H1 (cell line): ENCODE measurements around the gene C12orf75. TPM values are rescaled to one million over a fixed set of nuclear protein-coding genes. Genes with fewer than 3 reads are reported as not detected.

Experiments
- CTCF ChIA-PET: fragments of 300-600 bp; sonication (Branson Sonifier 250); formaldehyde crosslinking; loops from one replicate; lab custom pipeline; 2021; ENCODE audit not compliant: partially characterized antibody; lab: Charles Lee
- POLR2A ChIA-PET: fragments of 300-600 bp; sonication (Branson Sonifier 250); formaldehyde crosslinking; loops from one replicate; lab custom pipeline; 2021; ENCODE audit warnings: inconsistent platforms; ENCODE audit not compliant: partially characterized antibody; lab: Charles Lee
- DNase-seq, 2 experiments: peaks; one replicate each; pipeline versions ENCODE4 v3.0.0 to v3.0.0-alpha.2; 2010 to 2022; ENCODE audit warnings: low spot score in 2 of 2, low read depth in 1 of 2, mixed read lengths in 1 of 2
- FAIRE-seq: peaks from 2 replicates; lab custom pipeline; 2011; peaks lifted over from hg19 to GRCh38; lab: Jason Lieb, UNC
- H2AFZ ChIP-seq: 2 replicates; pipeline ENCODE4 v1.8.1; 2012; ENCODE audit warnings: low read length, inconsistent platforms
- H2AK5ac ChIP-seq: 2 replicates; pipeline ENCODE4 v1.6.1; 2013; ENCODE audit warnings: low read depth, low read length
- H2BK120ac ChIP-seq: replicated peaks from 2 replicates; pipeline ENCODE3; 2013; ENCODE audit warnings: low read depth, low read length, inconsistent platforms
- H2BK12ac ChIP-seq: 2 replicates; pipeline ENCODE4 v1.6.1; 2013; ENCODE audit warnings: low read depth, low read length
- H2BK15ac ChIP-seq: 2 replicates; pipeline ENCODE4 v1.6.1; 2013; ENCODE audit warnings: low read length
- H2BK20ac ChIP-seq: 2 replicates; pipeline ENCODE4 v1.6.1; 2013; ENCODE audit warnings: low read length
- H2BK5ac ChIP-seq: 2 replicates; pipeline ENCODE4 v1.6.1; 2013; ENCODE audit warnings: low read depth, low read length
- H3K14ac ChIP-seq: 2 replicates; pipeline ENCODE4 v1.6.1; 2013; ENCODE audit warnings: inconsistent platforms; ENCODE audit not compliant: insufficient read length
- H3K18ac ChIP-seq: 2 replicates; pipeline ENCODE4 v1.6.1; 2013; ENCODE audit warnings: low read length; ENCODE audit errors: extremely low read depth
- H3K23ac ChIP-seq: 2 replicates; pipeline ENCODE4 v1.6.1; 2013; ENCODE audit warnings: inconsistent platforms; ENCODE audit not compliant: insufficient read length
- H3K23me2 ChIP-seq: 2 replicates; pipeline ENCODE4 v1.6.1; 2013; ENCODE audit warnings: low read depth, low read length
- H3K27ac ChIP-seq: 2 replicates; pipeline ENCODE4 v1.6.1; 2011; ENCODE audit warnings: low read depth, low read length, inconsistent platforms
- H3K27me3 ChIP-seq, 4 experiments: replicated peaks in 1 of 4; 1 replicate in 1 of 4; 2 replicates in 3 of 4; pipeline versions ENCODE4 v1.6.1 to v1.8.1; 2011 to 2013; ENCODE audit warnings: low read length in 3 of 4, mild to moderate bottlenecking in 3 of 4, inconsistent platforms in 2 of 4, mixed read lengths in 2 of 4, moderate library complexity in 1 of 4; ENCODE audit not compliant: control insufficient read depth in 3 of 4, insufficient read depth in 3 of 4; ENCODE audit errors: extremely low read depth in 1 of 4
- H3K36me3 ChIP-seq, 4 experiments: 2 replicates each; pipeline versions ENCODE4 v1.6.1 to v1.8.1; 2011 to 2013; ENCODE audit warnings: mild to moderate bottlenecking in 4 of 4, low read length in 3 of 4, moderate library complexity in 2 of 4, control low read depth in 1 of 4, inconsistent platforms in 1 of 4; ENCODE audit not compliant: insufficient read depth in 4 of 4, control insufficient read depth in 2 of 4
- H3K4ac ChIP-seq: replicated peaks from 2 replicates; pipeline ENCODE3; 2013; ENCODE audit warnings: low read length, low read depth, mixed read lengths, inconsistent platforms; ENCODE audit not compliant: insufficient read length
- H3K4me1 ChIP-seq, 4 experiments: replicated peaks in 1 of 4; 1 replicate in 1 of 4; 2 replicates in 3 of 4; pipeline versions ENCODE4 v1.6.1 to v1.8.1; 2011 to 2013; ENCODE audit warnings: low read length in 3 of 4, inconsistent platforms in 2 of 4, mixed read lengths in 1 of 4; ENCODE audit not compliant: insufficient read depth in 4 of 4, control insufficient read depth in 3 of 4
- H3K4me2 ChIP-seq, 2 experiments: 2 replicates each; pipeline versions ENCODE4 v1.6.1 to v1.8.1; 2011 to 2013; ENCODE audit warnings: low read depth in 2 of 2, low read length in 2 of 2, control low read depth in 1 of 2, inconsistent platforms in 1 of 2, mild to moderate bottlenecking in 1 of 2; ENCODE audit not compliant: insufficient read depth in 1 of 2
- H3K4me3 ChIP-seq, 4 experiments: fragments of 200-600, 300-600 bp in 1 of 4; sonication (generic), shearing (Covaris generic), sonication (Bioruptor Twin) in 1 of 4; 2 replicates each; pipeline versions ENCODE4 v1.5.1 to v1.8.1; 2011 to 2016; ENCODE audit warnings: low read length in 4 of 4, low read depth in 3 of 4, control low read depth in 2 of 4, inconsistent platforms in 2 of 4, mild to moderate bottlenecking in 2 of 4, mixed read lengths in 1 of 4, moderate library complexity in 1 of 4; ENCODE audit not compliant: insufficient read depth in 2 of 4; ENCODE audit errors: extremely low read depth in 1 of 4
- H3K56ac ChIP-seq: replicated peaks from 2 replicates; pipeline ENCODE3; 2013; ENCODE audit warnings: low read depth, mild to moderate bottlenecking, mixed read lengths, low read length, inconsistent platforms; ENCODE audit not compliant: insufficient read length
- H3K79me1 ChIP-seq: 2 replicates; pipeline ENCODE4 v1.6.1; 2013; ENCODE audit warnings: low read depth, low read length, control low read depth
- H3K79me2 ChIP-seq, 2 experiments: 2 replicates each; pipeline versions ENCODE4 v1.6.1 to v1.8.1; 2012 to 2013; ENCODE audit warnings: low read length in 2 of 2, mild to moderate bottlenecking in 2 of 2, inconsistent platforms in 1 of 2; ENCODE audit not compliant: insufficient read depth in 2 of 2, control insufficient read depth in 1 of 2
- H3K9ac ChIP-seq, 4 experiments: replicated peaks in 1 of 4; 1 replicate in 1 of 4; 2 replicates in 3 of 4; pipeline versions ENCODE4 v1.6.1 to v1.8.1; 2011 to 2013; ENCODE audit warnings: low read depth in 3 of 4, low read length in 3 of 4, control low read depth in 2 of 4, mild to moderate bottlenecking in 2 of 4, moderate library complexity in 2 of 4, inconsistent platforms in 1 of 4; ENCODE audit errors: extremely low read depth in 1 of 4
- H3K9me3 ChIP-seq, 2 experiments: 2 replicates each; pipeline versions ENCODE4 v1.6.1 to v1.8.1; 2012 to 2013; ENCODE audit warnings: mild to moderate bottlenecking in 2 of 2, moderate library complexity in 2 of 2, control low read depth in 1 of 2, inconsistent platforms in 1 of 2, low read depth in 1 of 2, low read length in 1 of 2, mixed read lengths in 1 of 2; ENCODE audit not compliant: insufficient read depth in 2 of 2
- H4K20me1 ChIP-seq, 2 experiments: replicated peaks in 1 of 2; 2 replicates each; pipeline versions ENCODE3 to v1.8.1; 2011 to 2013; ENCODE audit warnings: inconsistent platforms in 2 of 2, low read length in 2 of 2, mild to moderate bottlenecking in 1 of 2; ENCODE audit not compliant: insufficient read depth in 2 of 2, control insufficient read depth in 1 of 2
- H4K5ac ChIP-seq: 2 replicates; pipeline ENCODE4 v1.6.1; 2013; ENCODE audit warnings: low read length, low read depth, mixed read lengths, inconsistent platforms; ENCODE audit not compliant: insufficient read length
- H4K8ac ChIP-seq: 2 replicates; pipeline ENCODE4 v1.8.0; 2013; ENCODE audit warnings: mild to moderate bottlenecking, moderate library complexity, low read length, inconsistent platforms; ENCODE audit not compliant: insufficient read depth; ENCODE audit errors: extremely low read depth
- H4K91ac ChIP-seq: replicated peaks from 2 replicates; pipeline ENCODE3; 2013; ENCODE audit warnings: low read length, mixed read lengths, inconsistent platforms; ENCODE audit not compliant: insufficient read length
- CEBPB ChIP-seq: IDR thresholded peaks from 2 replicates; pipeline ENCODE4 v1.6.1; 2012; ENCODE audit warnings: low read depth, low read length
- HDAC2 ChIP-seq, 2 experiments: fragments of 300-600 bp in 1 of 2; sonication (generic) in 1 of 2; IDR thresholded peaks; 2 replicates each; pipeline ENCODE4 v1.6.1; 2011 to 2012; ENCODE audit warnings: low read depth in 2 of 2, low read length in 2 of 2, mild to moderate bottlenecking in 2 of 2, moderate library complexity in 2 of 2, borderline replicate concordance in 1 of 2, inconsistent platforms in 1 of 2
- SIN3A ChIP-seq, 2 experiments: IDR thresholded peaks in 1 of 2; conservative IDR thresholded peaks in 1 of 2; 2 replicates each; pipeline ENCODE4 v1.6.1; 2011 to 2012; ENCODE audit warnings: low read length in 2 of 2, improper control_type of control experiment in 1 of 2, low read depth in 1 of 2, mild to moderate bottlenecking in 1 of 2
- WGBS, 2 experiments: shearing (Covaris generic) in 1 of 2; methylation state at CpG; one replicate each; pipeline versions ENCODE4 v1.1.6 to v1.1.7; 2013 to 2015; ENCODE audit warnings: low lambda C conversion rate in 2 of 2, mixed read lengths in 2 of 2, inconsistent platforms in 1 of 2, low coverage in 1 of 2, missing lambda C conversion rate in 1 of 2; ENCODE audit not compliant: insufficient replicate concordance in 2 of 2, insufficient coverage in 1 of 2, insufficient read length in 1 of 2; ENCODE audit errors: extremely low coverage in 1 of 2, missing lambda C conversion rate in 1 of 2; 5-methylcytosine and 5-hydroxymethylcytosine counted together
- polyA plus RNA-seq, 7 experiments: library from polyadenylated mRNA; depleted of rRNA in 3 of 7; stranded (reverse) in 5 of 7; unstranded in 2 of 7; fragments of >200 nt in 5 of 7; fragments of 200-250 nt in 2 of 7; gene quantifications; 1 replicate in 5 of 7; 2 replicates in 1 of 7; 4 replicates in 1 of 7; pipeline versions ENCODE4 v1.2.1 to v1.2.3, GENCODE V29; 2011 to 2013; ENCODE audit warnings: missing spikeins in 2 of 7, mixed read lengths in 2 of 7
- total RNA-seq: library from RNA; stranded (reverse); fragmentation: NEBNext Ultra II Directional; extraction: Animal tissue kit (Norgen Biotek cat#: 25700); gene quantifications from 2 replicates; pipeline ENCODE4 v1.2.1, GENCODE V29; 2021

C12orf75 gene
- total and polyA plus RNA-seq, 2 of the 8 experiments (the other 6 are each of a cell fraction or from before 2014, with no cell fraction given) = 26.4 to 41.2 TPM

DNA sequence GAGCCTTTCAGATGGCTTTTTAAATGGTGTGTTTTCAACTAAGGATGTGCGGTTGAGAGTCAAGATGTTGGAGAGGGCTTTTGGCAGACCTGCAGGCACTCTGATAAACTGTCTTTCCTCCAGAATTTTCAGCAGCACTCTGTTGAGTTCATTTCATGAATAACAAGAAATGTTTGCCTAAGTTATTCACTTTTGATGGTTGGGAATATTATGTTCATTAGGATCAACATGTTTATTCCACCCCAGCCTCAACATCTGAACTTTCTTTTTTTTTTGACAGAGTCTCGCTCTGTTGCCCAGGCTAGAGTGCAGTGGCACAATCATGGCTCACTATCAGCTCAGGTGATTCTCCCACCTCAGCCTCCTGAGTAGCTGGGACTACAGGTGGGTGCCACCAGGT, 68.4 kb downstream of the C12orf75 start:
- Histone ChIP-seq H3K4ac (no peak overlapping the region), H3K36me3 (no peaks in the 10 kb centered on the region), H3K9ac (no peak overlapping the region), H2BK20ac (no peak overlapping the region), H2AK5ac (no peak overlapping the region), H3K79me2 (no peaks in the 10 kb centered on the region), H2AFZ (no peak overlapping the region), H4K91ac (no peak overlapping the region), H3K4me2 (no peak overlapping the region), H3K27ac (no peak overlapping the region), H4K20me1 (no peaks in the 10 kb centered on the region), H2BK15ac (no peak overlapping the region), H3K4me3 (no peak overlapping the region), H2BK5ac (no peak overlapping the region), H3K4me1 (no peaks in the 10 kb centered on the region), H3K56ac (no peak overlapping the region), H2BK12ac (no peak overlapping the region), H3K18ac (no peak overlapping the region), H3K9me3 (no peaks in the 10 kb centered on the region; a peak in 1 of 4 replicates), H3K23ac (no peak overlapping the region), H4K8ac (no peak overlapping the region), H2BK120ac (no peak overlapping the region), H3K79me1 (no peaks in the 10 kb centered on the region), H3K27me3 (no peaks in the 10 kb centered on the region), H4K5ac (no peak overlapping the region), H3K14ac (no peak overlapping the region), H3K23me2 (no peaks in the 10 kb centered on the region)
- ChIA-PET POLR2A (no interaction called here), CTCF (no interaction called here)
- FAIRE-seq (no peak), DNase-seq (no peak)
- TF ChIP-seq CEBPB (no peak), SIN3A (conservative IDR thresholded peaks at IDR 0.05 in 1 of 2, IDR thresholded peaks at IDR 0.05 in 1 of 2; ENCODE audit: low read depth in 1 of 2, low read length in 2 of 2) (no peak), HDAC2 (IDR thresholded peaks at IDR 0.05; ENCODE audit: borderline replicate concordance in 1 of 2, low read depth in 2 of 2, low read length in 2 of 2) (no peak)
- 92% methylated on average over 2 of the region's 2 CpGs; no CpG with 5 or more reads in 1 of the 2 experiments for WGBS, 2 experiments
